Measurements from ENCODE around the gene FES. TPM values are rescaled to one million over a fixed set of nuclear protein-coding genes. Genes with fewer than 3 reads are reported as not detected.

The FES gene
- total RNA-seq, 1 experiment from 2014 or later, result 6.7 TPM

DNA sequence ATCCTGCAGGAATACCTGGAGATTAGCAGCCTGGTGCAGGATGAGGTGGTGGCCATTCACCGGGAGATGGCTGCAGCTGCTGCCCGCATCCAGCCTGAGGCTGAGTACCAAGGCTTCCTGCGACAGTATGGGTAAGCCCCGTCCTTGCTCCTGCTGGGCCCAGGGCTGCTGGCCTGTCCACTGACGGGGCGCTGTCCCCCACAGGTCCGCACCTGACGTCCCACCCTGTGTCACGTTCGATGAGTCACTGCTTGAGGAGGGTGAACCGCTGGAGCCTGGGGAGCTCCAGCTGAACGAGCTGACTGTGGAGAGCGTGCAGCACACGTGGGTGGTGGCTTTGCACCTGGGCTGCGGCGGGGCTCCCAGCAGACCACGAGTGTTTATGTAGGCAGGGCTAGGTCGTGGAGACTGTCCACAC is 5.0 kb downstream of the FES start:
- H2AK5ac ChIP-seq (ENCODE audit: insufficient read length, low read length), result no peak overlapping the region
- no peaks in the 10 kb centered on the region; the same call in 1 of the 2 replicates for H3K27me3 Mint-ChIP-seq (ENCODE audit: low read depth)
- no peak overlapping the region for H3K9ac ChIP-seq (ENCODE audit: extremely low read depth, insufficient read length, low read length)
- no peak overlapping the region for H2BK120ac ChIP-seq (ENCODE audit: low read depth, low read length, poor library complexity, severe bottlenecking)
- DNase-seq, result no peak
- no peak overlapping the region for H3K14ac ChIP-seq (ENCODE audit: insufficient read depth, low read length)
- no peaks in the 10 kb centered on the region; a peak in 1 of 5 replicates for H3K9me3 Mint-ChIP-seq
- no peaks in the 10 kb centered on the region for H3K9me3 ChIP-seq (ENCODE audit: control insufficient read depth, low read depth, low read length)
- no peak overlapping the region for H4K8ac ChIP-seq (replicated peaks; ENCODE audit: insufficient read length, low read depth, low read length)
- peaks cover 4% of the 10 kb centered on the region for H3K23me2 ChIP-seq (ENCODE audit: insufficient read length, low read depth, low read length, poor library complexity, severe bottlenecking)
- no peak overlapping the region for H2BK15ac ChIP-seq (ENCODE audit: low read depth, low read length)
- H4K91ac ChIP-seq (ENCODE audit: insufficient read length, low read depth, low read length), result no peak overlapping the region
- no peak overlapping the region for H3K4ac ChIP-seq (ENCODE audit: low read depth, low read length)
- peaks cover 13 to 21% of the 10 kb centered on the region in 2 experiments for H3K4me1 Mint-ChIP-seq
- H2BK12ac ChIP-seq (ENCODE audit: insufficient read length, low read depth, low read length), result no peak overlapping the region
- no peak overlapping the region for H3T11ph ChIP-seq (ENCODE audit: low read length)
- H3K56ac ChIP-seq (ENCODE audit: insufficient read length, low read depth, low read length), result no peak overlapping the region
- no peak overlapping the region for H2BK5ac ChIP-seq (ENCODE audit: insufficient read length, low read length)
- no peaks in the 10 kb centered on the region; the same call in 1 of the 2 replicates for H3K4me1 ChIP-seq (ENCODE audit: insufficient read depth, low read length)
- TF ChIP-seq, protein P1, sequence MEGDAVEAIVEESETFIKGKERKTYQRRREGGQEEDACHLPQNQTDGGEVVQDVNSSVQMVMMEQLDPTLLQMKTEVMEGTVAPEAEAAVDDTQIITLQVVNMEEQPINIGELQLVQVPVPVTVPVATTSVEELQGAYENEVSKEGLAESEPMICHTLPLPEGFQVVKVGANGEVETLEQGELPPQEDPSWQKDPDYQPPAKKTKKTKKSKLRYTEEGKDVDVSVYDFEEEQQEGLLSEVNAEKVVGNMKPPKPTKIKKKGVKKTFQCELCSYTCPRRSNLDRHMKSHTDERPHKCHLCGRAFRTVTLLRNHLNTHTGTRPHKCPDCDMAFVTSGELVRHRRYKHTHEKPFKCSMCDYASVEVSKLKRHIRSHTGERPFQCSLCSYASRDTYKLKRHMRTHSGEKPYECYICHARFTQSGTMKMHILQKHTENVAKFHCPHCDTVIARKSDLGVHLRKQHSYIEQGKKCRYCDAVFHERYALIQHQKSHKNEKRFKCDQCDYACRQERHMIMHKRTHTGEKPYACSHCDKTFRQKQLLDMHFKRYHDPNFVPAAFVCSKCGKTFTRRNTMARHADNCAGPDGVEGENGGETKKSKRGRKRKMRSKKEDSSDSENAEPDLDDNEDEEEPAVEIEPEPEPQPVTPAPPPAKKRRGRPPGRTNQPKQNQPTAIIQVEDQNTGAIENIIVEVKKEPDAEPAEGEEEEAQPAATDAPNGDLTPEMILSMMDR (conservative IDR thresholded peaks at IDR 0.05), result no peak
- no peak overlapping the region for H2BK20ac ChIP-seq (ENCODE audit: low read depth, low read length, poor library complexity, severe bottlenecking)
- H4K5ac ChIP-seq (ENCODE audit: insufficient read length, low read depth, low read length), result no peak overlapping the region
- no peak overlapping the region for H3K4me3 Mint-ChIP-seq
- peaks cover 4 to 10% (median 4%) of the 10 kb centered on the region in 3 experiments; a peak in 5 of 7 replicates for H3K36me3 Mint-ChIP-seq (ENCODE audit: insufficient read depth in 1 of 3, low read depth in 3 of 3)
- no CpG with 5 or more reads among the region's 18 CpGs for WGBS (ENCODE audit: extremely low coverage, insufficient read length, low lambda C conversion rate)
- no peaks in the 10 kb centered on the region for H3K79me2 ChIP-seq (ENCODE audit: insufficient read depth, low read length)
- H3K27me3 ChIP-seq (ENCODE audit: insufficient read depth, low read length), result no peaks in the 10 kb centered on the region
- H3K18ac ChIP-seq (ENCODE audit: insufficient read length, low read depth, low read length), result no peak overlapping the region
- H3K27ac ChIP-seq (ENCODE audit: insufficient read length, low read depth, low read length), result no peak overlapping the region
- H3K27ac Mint-ChIP-seq, result no peak overlapping the region; a peak in 1 of 7 replicates
- H4K20me1 ChIP-seq (ENCODE audit: control insufficient read depth, insufficient read depth, insufficient read length), result no peaks in the 10 kb centered on the region
- no peaks in the 10 kb centered on the region for H3K79me1 ChIP-seq (ENCODE audit: insufficient read depth, low read depth, low read length, poor library complexity, severe bottlenecking)
- H2AFZ ChIP-seq (ENCODE audit: low read length), result no peak overlapping the region
- H3K23ac ChIP-seq (ENCODE audit: insufficient read length, low read depth, low read length), result no peak overlapping the region
- no peak overlapping the region for H3K4me2 ChIP-seq (ENCODE audit: insufficient read depth, insufficient read length, low read length)

Measured in H9 (cell line).